Putamen (tissue), 1 donor: Measurements from ENCODE around the gene SLU7.

ENCODE experiments used
- DNase-seq: peaks from one replicate; pipeline ENCODE4 v3.0.0-alpha.2; 2016; ENCODE audit warnings: low spot score

The SLU7 gene

GRCh38 chr5:160419458-160420330 is 813 bp upstream of the SLU7 start:
- no peak for DNase-seq

- peak; percentile 95 for DNase-seq
Measured at GRCh38 chr5:160399402-160400353, 19.2 kb downstream of the SLU7 start, which contains the start of gene FAM200C. FAM200C (minus strand) TSS chr5:160400054; CDS start chr5:160395490, 4,564 bp downstream.

- no peak for DNase-seq
Measured at GRCh38 chr5:160398806-160399205, 20.1 kb downstream of the SLU7 start.

- DNase-seq, result no peak
Measured at GRCh38 chr5:160397492-160397891, 21.4 kb downstream of the SLU7 start.

GRCh38 chr5:160395111-160395510 is 23.8 kb downstream of the SLU7 start:
- no peak for DNase-seq

- no peak for DNase-seq
Measured at GRCh38 chr5:160390787-160391696, 27.8 kb downstream of the SLU7 start.

- DNase-seq, result no peak
Measured at GRCh38 chr5:160387445-160387844, 31.4 kb downstream of the SLU7 start.

GRCh38 chr5:160385496-160385895 is 33.4 kb downstream of the SLU7 start:
- no peak for DNase-seq

GRCh38 chr5:160384681-160385080 is 34.2 kb downstream of the SLU7 start:
- no peak for DNase-seq

GRCh38 chr5:160382346-160382745 is 36.5 kb downstream of the SLU7 start:
- no peak for DNase-seq

GRCh38 chr5:160380041-160380440 is 38.8 kb downstream of the SLU7 start:
- no peak for DNase-seq

- DNase-seq, result no peak
Measured at GRCh38 chr5:160379511-160379910, 39.4 kb downstream of the SLU7 start.

GRCh38 chr5:160378330-160378729 is 40.6 kb downstream of the SLU7 start:
- DNase-seq, result no peak

GRCh38 chr5:160377651-160378050 is 41.2 kb downstream of the SLU7 start:
- no peak for DNase-seq

- DNase-seq, result no peak
Measured at GRCh38 chr5:160376416-160376815, 42.5 kb downstream of the SLU7 start.

GRCh38 chr5:160375701-160376100 is 43.2 kb downstream of the SLU7 start:
- DNase-seq, result no peak

- DNase-seq, result no peak
Measured at GRCh38 chr5:160375166-160375565, 43.7 kb downstream of the SLU7 start.

GRCh38 chr5:160371294-160371693 is 47.6 kb downstream of the SLU7 start:
- DNase-seq, result no peak

GRCh38 chr5:160370713-160371034 is 48.2 kb downstream of the SLU7 start:
- no peak for DNase-seq

GRCh38 chr5:160369990-160370712 is 48.7 kb downstream of the SLU7 start, which contains the start of gene C1QTNF2:
C1QTNF2 (minus strand) TSS chr5:160370626; CDS start chr5:160355011, 15,615 bp downstream.
- peak; percentile 27 for DNase-seq

GRCh38 chr5:160367885-160368284 is 51.0 kb downstream of the SLU7 start:
- no peak for DNase-seq
